ENCODE results near the gene GAA.

The GAA gene

GRCh38 chr17:80119271-80119791 lies 17.9 kb downstream of the GAA start:
- DNase-seq: no peak

- no peak for DNase-seq
Measured at GRCh38 chr17:80119839-80120238, 18.5 kb downstream of the GAA start.

GRCh38 chr17:80122026-80122575 lies 20.7 kb downstream of the GAA start:
- no peak for DNase-seq

- no peak for DNase-seq
Measured at GRCh38 chr17:80122926-80123505, 21.6 kb downstream of the GAA start.

- DNase-seq: no peak
Measured at GRCh38 chr17:80123791-80124190, 22.4 kb downstream of the GAA start.

- DNase-seq: peak; percentile 16
Measured at GRCh38 chr17:80124351-80124981, 23.1 kb downstream of the GAA start.

- DNase-seq: no peak
Measured at GRCh38 chr17:80125656-80126448, 24.5 kb downstream of the GAA start.

GRCh38 chr17:80126449-80126715 lies 25.0 kb downstream of the GAA start:
- DNase-seq: no peak

- no peak for DNase-seq
Measured at GRCh38 chr17:80129006-80129565, 27.7 kb downstream of the GAA start.

GRCh38 chr17:80130992-80131391 lies 29.6 kb downstream of the GAA start:
- DNase-seq: no peak

- DNase-seq: no peak
Measured at GRCh38 chr17:80132906-80133625, 31.7 kb downstream of the GAA start.

GRCh38 chr17:80133626-80133970 lies 32.2 kb downstream of the GAA start:
- no peak for DNase-seq

GRCh38 chr17:80137131-80137530 lies 35.8 kb downstream of the GAA start:
- DNase-seq: no peak

- no peak for DNase-seq
Measured at GRCh38 chr17:80138856-80139426, 37.6 kb downstream of the GAA start.

- DNase-seq: no peak
Measured at GRCh38 chr17:80141463-80142165, 40.2 kb downstream of the GAA start.

- no peak for DNase-seq
Measured at GRCh38 chr17:80142929-80143328, 41.5 kb downstream of the GAA start.

GRCh38 chr17:80145076-80146075 lies 44.0 kb downstream of the GAA start:
- DNase-seq: no peak

- peak; percentile 12 for DNase-seq
Measured at GRCh38 chr17:80146121-80147034, 45.0 kb downstream of the GAA start.

- DNase-seq: peak; percentile 96
Measured at GRCh38 chr17:80147035-80147822, 45.8 kb downstream of the GAA start, which contains the start of gene EIF4A3. Gene EIF4A3 (minus strand): TSS chr17:80147128. CDS start chr17:80146961, 167 bp downstream.
